NCI-H82 treated with DMSO at 0.1 percent for 48 hours (cell line): ENCODE results near the gene TENM3.

Experiments used
- DNase-seq: peaks from one replicate; lab custom pipeline; 2025; ENCODE audit not compliant: unreplicated experiment; lab: John Stamatoyannopoulos, UW

TENM3 gene

DNA sequence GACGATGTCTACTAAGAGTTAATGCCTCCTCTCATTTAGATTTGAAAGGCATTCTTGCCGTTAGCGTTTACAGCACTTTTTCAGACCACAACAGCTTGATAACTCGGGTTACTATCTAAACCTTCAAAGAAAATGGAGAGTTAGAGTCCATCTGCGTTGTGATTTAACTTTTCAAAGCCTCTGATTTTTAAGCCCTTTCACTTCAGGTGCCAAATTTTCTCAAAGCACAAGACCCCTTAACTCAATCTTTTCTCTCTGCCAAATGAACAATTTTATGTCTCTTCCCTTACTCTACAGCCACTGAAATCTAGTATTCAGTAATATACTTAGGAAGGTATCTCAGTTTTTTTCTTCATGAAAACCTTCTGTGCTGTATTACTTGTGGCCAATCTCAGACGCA lies 310.5 kb downstream of the TENM3 start:
- no peak for DNase-seq

DNA sequence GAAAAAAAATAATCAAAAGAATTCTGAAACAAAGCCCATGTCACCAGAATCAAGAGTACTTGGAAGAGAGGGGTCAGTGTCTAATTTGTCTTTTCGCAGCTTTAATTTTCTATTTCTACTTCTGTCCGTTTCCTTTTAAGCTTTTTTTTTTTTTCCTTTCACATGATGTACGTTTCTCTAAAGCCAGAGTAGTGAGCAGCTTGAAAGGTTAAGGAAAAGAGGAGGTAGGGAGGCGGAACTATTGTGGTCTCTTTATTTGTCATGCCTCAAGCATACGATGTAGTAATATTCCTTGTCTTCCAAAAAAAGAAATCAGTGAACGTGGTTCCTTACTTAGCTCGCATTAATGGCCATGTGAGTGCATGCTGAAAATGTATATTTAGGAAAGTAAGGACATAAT lies 311.5 kb downstream of the TENM3 start:
- no peak for DNase-seq

DNA sequence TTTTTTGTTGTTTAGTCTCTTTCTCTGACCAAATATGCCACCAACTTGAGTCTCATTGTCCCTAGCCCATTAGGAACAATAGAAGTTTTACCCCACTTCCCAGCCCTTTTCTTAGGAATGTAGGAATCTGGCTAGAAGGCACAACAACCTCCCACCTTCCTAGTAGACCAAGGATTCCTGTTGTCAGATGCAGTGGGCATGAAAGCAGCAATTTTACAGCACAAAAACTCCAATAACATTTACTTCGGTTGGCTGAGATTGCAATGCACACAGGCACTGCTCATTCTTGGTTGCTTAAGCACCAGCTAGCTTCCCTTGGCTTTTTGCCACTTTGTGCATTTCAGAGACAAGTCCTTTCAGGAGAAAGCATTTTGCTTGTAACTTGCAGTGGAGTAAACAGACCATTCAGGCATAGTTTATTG lies 312.8 kb downstream of the TENM3 start:
- DNase-seq: no peak

DNA sequence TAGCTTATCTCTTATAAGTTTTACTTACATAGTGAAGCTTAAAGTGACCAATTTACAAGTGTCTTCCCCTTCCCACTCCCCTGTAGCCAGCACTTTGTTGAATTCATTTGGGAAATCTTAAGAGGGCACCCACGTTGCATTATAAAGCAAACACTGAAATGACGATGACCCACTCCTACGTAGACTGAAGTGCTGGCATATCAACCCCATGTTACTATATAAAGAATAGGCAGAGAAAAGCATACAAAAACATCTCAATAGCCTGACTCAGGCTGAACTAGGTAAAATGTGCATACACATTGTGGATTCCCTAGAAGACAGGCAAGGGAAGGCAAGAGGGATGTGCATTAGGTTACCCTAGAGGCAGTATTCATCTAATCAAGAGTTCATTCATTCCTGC lies 313.4 kb downstream of the TENM3 start:
- no peak for DNase-seq

DNA sequence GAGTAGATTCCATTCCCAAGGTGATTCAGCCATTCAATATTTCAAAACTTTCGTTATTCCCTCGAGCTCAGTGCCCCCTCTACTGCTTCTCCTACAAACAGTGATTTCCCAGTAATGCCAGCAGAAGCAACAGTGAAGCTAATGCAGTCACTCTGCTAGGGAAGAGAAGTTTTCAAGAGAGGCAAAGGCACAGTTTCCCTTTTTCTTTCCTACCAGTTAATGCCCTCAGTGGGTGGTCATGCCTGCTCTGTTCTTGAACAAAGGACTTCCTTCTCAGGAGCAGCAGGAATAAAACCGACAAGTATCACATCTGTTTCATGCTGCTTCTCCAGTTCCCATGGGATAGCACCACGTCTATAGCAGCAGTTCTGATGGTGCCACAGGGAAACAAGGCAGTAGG lies 317.2 kb downstream of the TENM3 start:
- DNase-seq: no peak

DNA sequence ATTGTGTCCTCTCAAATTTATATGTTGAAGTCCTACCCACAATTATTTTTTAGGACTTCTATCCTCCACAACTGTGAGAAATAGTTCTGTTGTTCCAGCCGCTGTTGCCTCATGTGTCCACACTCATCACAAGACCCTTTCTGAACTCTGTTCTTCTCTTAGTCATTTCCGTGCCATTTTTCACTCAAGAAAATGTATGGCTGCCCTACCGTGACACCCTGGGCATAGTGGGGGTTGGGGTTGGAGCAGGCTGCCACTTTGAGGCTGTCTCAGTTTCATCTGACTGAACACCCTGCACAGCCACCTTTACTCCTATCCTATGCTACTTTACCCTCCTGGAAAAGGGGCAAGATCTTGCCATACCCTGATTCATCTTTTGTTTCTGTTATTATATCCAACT lies 319.1 kb downstream of the TENM3 start:
- no peak for DNase-seq

DNA sequence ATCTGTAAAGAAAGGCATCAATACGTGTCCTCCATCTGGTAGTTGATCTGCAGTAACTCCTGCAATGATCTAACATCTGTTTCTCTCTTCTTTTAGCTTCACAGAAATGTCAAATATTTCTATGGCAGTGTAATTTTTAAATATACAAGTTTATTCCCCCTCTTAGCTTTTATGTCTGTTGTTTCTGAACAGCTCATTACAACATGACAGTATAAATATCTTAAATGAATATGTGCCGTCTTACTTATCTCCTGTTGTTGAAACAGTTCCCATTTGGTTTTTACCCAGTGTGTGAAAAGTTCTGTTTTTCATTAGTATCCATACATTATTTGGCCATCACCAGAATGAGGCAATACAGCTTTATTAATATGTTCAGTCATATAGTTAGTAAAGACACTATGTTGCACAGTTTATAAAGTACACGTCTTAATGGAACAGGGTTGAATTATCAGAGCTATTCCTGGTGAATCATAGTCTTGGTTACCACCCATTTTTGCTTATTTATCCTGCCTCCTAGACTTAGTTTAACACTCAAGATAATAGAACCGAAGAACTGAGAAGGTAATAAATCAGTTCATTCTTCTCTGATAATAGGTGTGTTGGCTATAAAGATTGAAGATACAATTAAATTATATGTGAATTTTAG lies 321.6 kb downstream of the TENM3 start:
- no peak for DNase-seq

DNA sequence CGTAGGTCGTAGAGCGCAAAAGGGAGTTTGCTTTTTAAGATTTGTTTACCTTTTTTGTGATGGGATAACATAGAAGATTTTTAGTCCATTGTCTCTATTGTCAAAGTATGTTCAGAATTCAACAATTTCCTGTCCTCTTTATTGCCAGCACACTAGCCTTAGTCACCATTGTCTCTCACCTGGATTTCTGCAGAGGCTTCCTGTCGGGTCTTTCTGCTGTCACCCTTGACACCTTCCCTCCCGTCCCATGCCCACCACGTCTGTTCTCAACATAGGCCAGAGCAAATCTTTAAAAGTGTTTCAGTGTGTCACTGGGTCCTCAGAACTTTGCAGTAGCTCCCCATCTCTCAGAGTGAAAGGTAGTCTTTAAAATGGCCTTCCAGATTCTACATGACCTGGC lies 323.9 kb downstream of the TENM3 start:
- DNase-seq: no peak

DNA sequence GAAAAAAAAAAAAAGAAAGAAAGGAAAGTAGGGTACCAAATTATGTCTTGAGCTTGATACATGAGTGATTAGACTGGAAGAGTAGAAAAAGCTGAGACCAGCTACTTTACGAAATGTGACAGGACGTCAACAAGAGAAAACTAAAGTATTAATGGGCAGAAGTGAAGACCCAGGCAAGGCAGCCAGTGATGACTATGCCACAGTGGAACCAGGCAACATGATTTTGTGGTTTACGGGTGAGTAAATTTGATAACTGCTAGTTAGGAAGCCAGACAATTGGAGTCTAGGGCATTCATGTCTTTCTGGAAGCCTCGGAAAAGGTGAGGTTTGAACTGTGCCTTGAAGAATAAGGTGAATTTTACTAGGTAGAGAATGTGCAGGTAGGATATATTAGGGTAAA lies 326.4 kb downstream of the TENM3 start:
- no peak for DNase-seq

DNA sequence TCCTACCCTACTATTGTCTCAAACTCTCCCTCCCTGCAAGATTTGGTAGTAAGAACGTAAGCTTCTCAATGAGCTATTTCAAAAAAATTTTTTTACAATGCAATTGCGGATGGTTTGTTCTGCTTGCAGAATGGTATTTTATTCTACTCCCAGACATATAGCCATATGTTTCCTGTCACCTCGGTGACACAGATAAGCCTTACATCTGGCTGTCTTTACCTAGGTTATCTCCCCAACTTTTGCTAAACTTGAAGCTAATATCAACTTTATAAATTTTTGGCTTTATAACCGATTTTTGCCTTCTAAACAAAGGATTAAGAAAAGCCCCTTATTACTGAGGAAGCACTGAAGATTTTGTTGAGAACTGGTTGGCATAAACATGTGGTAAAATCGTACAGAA lies 331.5 kb downstream of the TENM3 start:
- no peak for DNase-seq

DNA sequence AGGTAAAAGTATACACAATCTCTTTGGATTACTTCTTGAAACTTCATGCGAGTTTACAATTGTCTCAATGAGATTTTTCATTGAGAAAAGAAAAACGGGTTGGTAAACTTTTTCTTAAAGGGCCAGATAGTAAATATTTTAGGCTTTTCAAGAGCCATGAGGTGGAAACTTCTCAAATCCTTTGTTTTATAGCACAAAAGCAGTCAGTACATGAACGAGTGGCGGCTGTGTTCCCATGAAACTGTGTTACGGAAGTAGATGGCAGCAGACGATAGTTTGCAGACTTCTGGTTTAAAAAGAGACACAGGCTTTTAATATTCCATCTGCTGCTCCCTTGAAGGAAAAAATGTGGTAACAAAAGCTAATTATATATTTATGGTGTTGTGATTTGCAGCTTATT lies 332.0 kb downstream of the TENM3 start:
- DNase-seq: no peak

DNA sequence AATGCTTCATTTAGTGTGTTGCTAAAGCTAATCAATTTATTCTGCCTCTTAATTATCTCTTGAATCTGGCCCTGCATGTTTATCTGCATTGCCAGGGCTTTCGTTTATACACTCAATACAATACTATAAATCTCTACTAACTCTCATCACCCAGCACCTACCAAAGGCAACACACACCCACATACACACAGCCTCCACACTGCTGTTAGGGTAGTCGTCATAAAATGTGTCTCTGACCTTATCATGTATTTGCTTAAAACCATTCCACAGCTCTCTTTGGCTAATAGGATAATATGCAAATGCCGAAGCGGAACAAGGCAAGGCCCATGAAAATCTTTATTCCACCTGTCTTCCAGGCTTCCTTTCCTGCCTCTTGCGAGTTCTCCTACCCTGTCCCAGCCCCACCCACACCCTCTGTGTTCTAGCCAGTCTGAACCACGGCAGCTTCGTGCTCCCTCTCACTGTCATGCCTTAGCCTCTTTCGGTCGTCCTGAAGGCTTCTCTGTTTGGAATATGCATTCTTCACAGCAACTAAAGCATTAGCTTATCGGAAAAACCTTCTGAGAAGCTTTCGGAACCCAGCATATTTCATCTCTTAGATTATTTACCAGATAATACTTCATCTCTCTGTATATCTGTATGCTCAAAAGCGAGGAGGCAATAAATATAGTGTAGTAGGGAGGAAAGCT lies 333.5 kb downstream of the TENM3 start:
- DNase-seq: no peak

DNA sequence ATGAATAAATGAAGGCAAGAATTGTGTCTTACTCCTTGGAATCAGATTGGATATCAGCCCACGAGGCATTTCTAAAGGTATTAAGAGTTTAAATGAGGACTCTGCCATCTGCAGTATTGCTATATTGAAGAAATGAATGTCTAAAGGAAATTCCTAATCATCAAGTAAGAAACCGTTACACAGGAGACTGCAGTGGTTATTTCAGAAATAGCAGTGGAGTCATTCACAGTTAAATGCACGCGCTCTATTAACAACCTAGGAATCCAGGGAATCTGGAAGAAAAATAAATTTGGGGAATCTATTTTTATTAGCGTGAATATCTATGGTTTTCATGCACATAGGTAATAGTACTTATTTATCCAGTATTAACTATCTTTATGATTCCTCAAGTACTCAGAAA lies 334.2 kb downstream of the TENM3 start:
- DNase-seq: no peak

DNA sequence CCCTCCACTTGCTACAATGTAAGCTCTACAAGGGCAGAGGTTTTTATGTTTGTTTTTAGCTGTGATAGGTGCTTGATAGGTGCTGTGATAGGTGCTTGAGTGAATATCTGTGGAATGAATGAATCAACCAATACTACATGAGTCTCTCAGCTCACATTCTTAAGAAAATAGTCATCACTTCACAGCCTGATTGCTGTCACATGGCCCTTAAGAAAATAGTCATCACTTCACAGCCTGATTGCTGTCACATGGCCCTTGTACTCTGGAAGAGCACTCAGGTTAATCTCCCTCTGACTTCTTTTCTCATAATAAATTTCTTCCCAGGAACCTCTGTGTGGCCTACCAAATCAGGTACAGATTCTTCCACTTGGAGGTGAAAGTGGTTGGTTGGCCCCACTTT lies 335.2 kb downstream of the TENM3 start:
- DNase-seq: no peak

DNA sequence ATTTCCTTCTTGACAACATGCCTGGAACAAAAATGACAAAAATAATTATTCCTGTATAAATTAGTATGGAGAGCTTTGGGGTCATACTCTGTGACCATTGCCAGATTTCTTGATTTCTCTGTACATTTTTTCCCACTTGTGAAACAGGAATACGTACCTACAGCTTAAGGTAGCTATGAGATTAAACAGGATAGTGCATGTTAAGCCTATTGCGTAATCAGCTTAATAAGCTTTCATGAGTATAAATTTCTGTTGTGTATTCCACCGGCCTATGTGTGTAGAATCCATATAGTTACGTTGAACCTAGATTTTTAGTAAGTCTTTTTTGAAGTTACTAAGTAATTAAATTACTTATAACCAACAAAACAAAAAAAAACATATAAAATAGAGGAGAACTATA lies 339.0 kb downstream of the TENM3 start:
- peak; percentile 21 for DNase-seq

DNA sequence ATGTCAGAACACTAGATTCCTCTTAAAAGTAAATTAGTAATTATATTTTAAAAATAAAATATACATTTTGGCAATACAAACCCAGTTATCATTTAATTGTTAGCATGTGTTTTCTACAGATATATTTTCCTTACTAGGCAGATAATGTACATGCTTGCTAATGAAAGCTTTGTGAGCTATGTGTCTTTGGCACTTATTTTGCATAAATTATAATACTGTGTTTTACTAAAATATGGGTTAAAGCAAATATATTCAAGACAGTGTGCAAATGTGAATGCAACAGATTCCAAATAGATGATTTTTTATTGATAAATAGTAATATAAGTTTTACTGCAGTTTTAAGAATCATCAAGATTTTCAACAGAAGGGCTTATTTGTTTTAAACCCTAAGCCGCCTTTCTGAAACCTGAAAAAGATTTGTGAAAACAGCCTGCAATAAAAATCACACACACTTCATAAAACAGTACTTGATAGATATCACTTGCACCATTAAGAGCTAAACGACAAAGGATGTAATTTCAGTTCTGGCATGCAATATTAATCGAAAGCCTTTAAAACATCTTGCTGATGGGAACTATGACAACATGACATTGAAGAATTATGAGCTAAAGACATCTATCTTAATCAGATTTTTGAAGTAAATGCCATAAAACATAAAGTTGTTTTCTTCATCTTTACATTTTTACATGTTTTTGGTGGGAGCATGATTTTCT lies 340.7 kb downstream of the TENM3 start:
- no peak for DNase-seq

DNA sequence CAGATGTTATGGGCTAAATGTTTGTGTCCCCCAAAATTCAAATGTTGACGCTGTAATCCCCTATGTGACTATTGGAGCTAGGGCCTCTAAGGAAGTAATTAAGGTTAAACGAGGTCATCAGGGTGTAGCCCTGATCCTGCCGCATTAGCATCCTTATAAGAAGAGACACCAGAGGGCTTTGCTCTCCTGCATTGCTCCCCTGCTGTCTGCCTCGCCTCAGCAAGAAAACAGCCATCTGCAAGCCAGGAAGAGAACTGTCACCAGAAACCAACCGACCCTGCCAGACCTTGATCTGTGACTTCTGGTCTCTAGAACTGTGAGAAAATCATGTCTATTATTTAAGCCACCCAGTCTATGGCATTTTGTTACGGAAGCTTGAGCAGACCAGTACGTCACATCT lies 342.1 kb downstream of the TENM3 start:
- DNase-seq: no peak

DNA sequence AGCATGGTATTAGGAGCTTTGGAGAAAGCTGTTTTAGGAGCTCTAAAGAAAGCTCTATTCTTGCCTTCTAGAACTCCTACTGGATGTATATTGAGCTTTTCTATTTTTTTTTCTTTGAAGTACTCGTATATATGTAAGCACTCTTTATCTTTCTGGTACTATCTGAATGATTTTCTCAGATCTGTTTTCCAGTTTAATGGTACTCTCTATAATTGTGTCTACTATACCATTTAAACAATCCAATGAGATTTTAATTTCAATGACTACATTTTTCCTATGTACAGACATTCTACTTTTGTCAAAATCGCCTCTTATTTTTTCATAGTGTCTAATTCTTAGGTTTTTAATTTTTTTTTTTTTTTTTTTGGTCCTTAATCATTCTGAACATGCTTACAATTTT lies 345.9 kb downstream of the TENM3 start:
- DNase-seq: no peak

DNA sequence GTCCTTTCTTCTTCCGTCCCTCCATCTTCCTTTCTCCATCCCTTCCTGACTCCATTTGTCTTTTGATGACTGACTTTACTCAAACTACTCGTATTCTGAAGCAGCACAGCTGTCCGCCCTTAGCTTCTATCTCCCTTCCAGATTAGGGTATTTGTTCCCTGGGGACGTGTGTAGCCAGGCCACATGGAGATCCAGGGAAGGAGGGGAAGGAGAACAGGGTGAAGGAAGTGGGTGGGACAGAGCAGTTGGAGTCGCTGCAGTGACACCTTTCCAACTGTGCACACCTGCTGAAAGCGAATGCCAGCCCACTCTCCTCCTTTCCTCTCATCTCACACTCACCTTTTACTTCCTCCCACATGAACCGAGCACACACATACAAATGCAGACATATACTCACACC lies 350.2 kb downstream of the TENM3 start:
- DNase-seq: no peak

DNA sequence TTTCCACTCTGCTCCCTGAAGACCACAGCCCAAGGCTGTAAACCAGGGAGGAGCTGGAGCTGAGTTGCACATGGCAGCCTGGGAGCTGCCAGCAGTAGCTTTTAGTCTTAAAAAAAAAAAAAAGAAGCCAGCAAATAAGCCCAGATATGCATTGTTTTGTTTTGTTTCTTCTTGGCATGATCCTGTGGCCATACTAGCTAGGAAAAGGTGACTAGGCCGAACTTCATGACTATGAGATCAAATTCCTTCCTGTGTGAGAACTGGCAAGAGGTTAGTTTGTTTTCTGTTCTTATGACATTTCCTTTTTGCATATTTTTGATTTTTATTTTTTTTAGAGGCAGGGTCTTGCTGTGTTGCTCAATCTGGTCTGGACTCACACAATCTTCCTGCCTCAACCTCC lies 350.7 kb downstream of the TENM3 start:
- DNase-seq: no peak

DNA sequence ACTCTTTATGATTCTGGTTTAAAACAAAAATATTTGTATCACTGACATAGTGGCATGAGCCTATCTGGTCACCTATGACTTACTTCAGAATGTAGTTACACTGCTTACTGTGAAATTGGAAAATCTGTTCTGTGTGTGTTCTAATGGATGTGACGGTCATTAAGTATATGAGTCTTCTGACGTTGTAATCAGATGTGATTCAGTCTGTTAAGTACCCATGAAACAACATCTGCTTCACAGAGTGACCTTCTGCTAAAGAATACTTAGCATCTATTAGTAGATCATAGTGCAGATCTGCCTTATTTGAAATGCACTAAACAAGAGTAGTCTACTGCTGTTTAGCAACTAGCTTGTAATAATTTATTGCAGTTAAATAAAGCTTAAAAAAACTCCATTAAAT lies 356.9 kb downstream of the TENM3 start:
- DNase-seq: no peak

DNA sequence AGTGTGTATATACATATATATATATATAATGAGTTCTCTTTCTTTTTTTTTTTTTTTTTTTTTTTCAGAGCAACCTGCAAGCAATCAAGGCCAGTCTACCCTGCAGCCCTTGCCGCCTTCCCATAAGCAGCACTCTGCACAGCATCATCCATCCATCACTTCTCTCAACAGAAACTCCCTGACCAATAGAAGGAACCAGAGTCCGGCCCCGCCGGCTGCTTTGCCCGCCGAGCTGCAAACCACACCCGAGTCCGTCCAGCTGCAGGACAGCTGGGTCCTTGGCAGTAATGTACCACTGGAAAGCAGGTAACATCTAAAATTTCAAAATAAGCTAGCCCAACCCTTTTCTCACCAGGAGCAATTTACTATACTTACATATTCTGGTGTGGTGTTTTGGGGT lies 357.7 kb downstream of the TENM3 start:
- DNase-seq: no peak
